GM23338 (cell line): ENCODE data around the gene ZMYND11. TPM values are rescaled to one million over a fixed set of nuclear protein-coding genes. Genes with fewer than 3 reads are reported as not detected.

ENCODE experiments used
- ATAC-seq: fragments of 200-7000 bp; cut with Tn5 transposase; 3 replicates; pipeline ENCODE4 v1.9.1; 2020
- DNase-seq: peaks from one replicate; pipeline ENCODE4 v3.0.0-alpha.2; 2015; ENCODE audit warnings: low spot score
- H2AFZ ChIP-seq: fragments of 200-600 bp; sonication (generic); 2 replicates; pipeline ENCODE4 v1.8.0; 2016; ENCODE audit warnings: antibody characterized with exemption, mild to moderate bottlenecking, moderate library complexity
- H3F3A ChIP-seq: fragments of 200-600 bp; sonication (generic); replicated peaks from 2 replicates; pipeline ENCODE4 v1.8.0; 2017; ENCODE audit warnings: antibody characterized with exemption, mixed run types, low read depth
- H3K27ac ChIP-seq: fragments of 200-600 bp; sonication (generic); 2 replicates; pipeline ENCODE4 v1.6.1; 2016; ENCODE audit warnings: low read depth
- H3K27me3 ChIP-seq: fragments of 200-600 bp; sonication (generic); 2 replicates; pipeline ENCODE4 v1.8.0; 2016; ENCODE audit warnings: mild to moderate bottlenecking, mixed run types, moderate library complexity; ENCODE audit not compliant: insufficient read depth
- H3K36me3 ChIP-seq: fragments of 200-600 bp; sonication (generic); 2 replicates; pipeline ENCODE4 v1.8.0; 2016; ENCODE audit warnings: mild to moderate bottlenecking; ENCODE audit not compliant: insufficient read depth
- H3K4me1 ChIP-seq: fragments of 200-600 bp; sonication (generic); 2 replicates; pipeline ENCODE4 v1.8.0; 2016; ENCODE audit warnings: mild to moderate bottlenecking, moderate library complexity; ENCODE audit not compliant: insufficient read depth
- H3K4me2 ChIP-seq: fragments of 200-600 bp; sonication (generic); 2 replicates; pipeline ENCODE4 v1.7.1; 2017; ENCODE audit warnings: mixed run types
- H3K4me3 ChIP-seq: fragments of 200-600 bp; sonication (generic); 2 replicates; pipeline ENCODE4 v1.6.1; 2016; ENCODE audit warnings: mixed run types
- H3K79me2 ChIP-seq: fragments of 200-600 bp; sonication (generic); replicated peaks from 2 replicates; pipeline ENCODE4 v1.8.0; 2017; ENCODE audit warnings: mild to moderate bottlenecking; ENCODE audit not compliant: insufficient read depth
- H3K9me2 ChIP-seq: fragments of 200-600 bp; sonication (generic); 2 replicates; pipeline ENCODE4 v1.8.0; 2017; ENCODE audit not compliant: insufficient read depth
- H4K20me1 ChIP-seq: fragments of 200-600 bp; sonication (generic); replicated peaks from 2 replicates; pipeline ENCODE4 v1.8.0; 2017; ENCODE audit warnings: mild to moderate bottlenecking; ENCODE audit not compliant: insufficient read depth
- H3K27ac Mint-ChIP-seq: 2 replicates; pipeline ENCODE4 v1.8.0; 2020; ENCODE audit warnings: inconsistent platforms, mild to moderate bottlenecking, moderate library complexity, mixed read lengths
- H3K27me3 Mint-ChIP-seq: 3 replicates; pipeline ENCODE4 v1.8.0; 2022; ENCODE audit warnings: low read depth, mild to moderate bottlenecking, moderate library complexity, mixed read lengths, inconsistent platforms; ENCODE audit not compliant: insufficient read depth, poor library complexity
- H3K36me3 Mint-ChIP-seq: 3 replicates; pipeline ENCODE4 v1.8.0; 2021; ENCODE audit warnings: low read depth, mild to moderate bottlenecking, inconsistent platforms, moderate library complexity, mixed read lengths
- H3K4me1 Mint-ChIP-seq: 3 replicates; pipeline ENCODE4 v1.8.0; 2020; ENCODE audit warnings: mild to moderate bottlenecking, inconsistent platforms, mixed read lengths
- H3K4me3 Mint-ChIP-seq: 3 replicates; pipeline ENCODE4 v1.8.0; 2021; ENCODE audit warnings: moderate library complexity, mild to moderate bottlenecking, inconsistent platforms, mixed read lengths
- H3K9me3 Mint-ChIP-seq: 3 replicates; pipeline ENCODE4 v1.8.0; 2020; ENCODE audit warnings: moderate library complexity, mild to moderate bottlenecking, inconsistent platforms, mixed read lengths
- CREB1 ChIP-seq: fragments of 250-450 bp; sonication (Bioruptor Pico); IDR thresholded peaks from 2 replicates; pipeline ENCODE4 v1.5.0; 2020; ENCODE audit warnings: low read depth, mild to moderate bottlenecking, moderate library complexity
- CTCF ChIP-seq, 2 experiments: fragments of 200-600 bp in 1 of 2; sonication (generic) in 1 of 2; conservative IDR thresholded peaks; 2 replicates each; pipeline versions ENCODE4 v1.5.1 to v1.6.1; 2016 to 2017; ENCODE audit warnings: antibody characterized with exemption in 2 of 2, low read depth in 2 of 2, mild to moderate bottlenecking in 2 of 2, moderate library complexity in 1 of 2
- ETS1 ChIP-seq: IDR thresholded peaks from 2 replicates; pipeline ENCODE4 v1.6.1; 2016; ENCODE audit warnings: antibody characterized with exemption
- EZH2 ChIP-seq: fragments of 200-600 bp; sonication (generic); IDR thresholded peaks from one replicate; pipeline ENCODE4 v1.8.0; 2017; ENCODE audit warnings: antibody characterized with exemption, mild to moderate bottlenecking, low read depth; ENCODE audit not compliant: unreplicated experiment
- EZH2phosphoT487 ChIP-seq: fragments of 200-600 bp; sonication (generic); IDR thresholded peaks from one replicate; pipeline ENCODE4 v1.8.1; 2018; ENCODE audit warnings: antibody characterized with exemption; ENCODE audit not compliant: unreplicated experiment
- JUNB ChIP-seq: IDR thresholded peaks from one replicate; pipeline ENCODE4 v1.6.1; 2016; ENCODE audit warnings: antibody characterized with exemption; ENCODE audit not compliant: unreplicated experiment
- NANOG ChIP-seq: IDR thresholded peaks from 2 replicates; pipeline ENCODE4 v1.6.1; 2016; ENCODE audit warnings: antibody characterized with exemption, borderline replicate concordance
- POLR2AphosphoS5 ChIP-seq: IDR thresholded peaks from 2 replicates; pipeline ENCODE4 v1.6.1; 2016; ENCODE audit warnings: antibody characterized with exemption, low read depth
- REST ChIP-seq: IDR thresholded peaks from one replicate; pipeline ENCODE4 v1.6.1; 2018; ENCODE audit warnings: antibody characterized with exemption; ENCODE audit not compliant: unreplicated experiment
- STAT1 ChIP-seq: IDR thresholded peaks from one replicate; pipeline ENCODE4 v1.6.1; 2016; ENCODE audit warnings: antibody characterized with exemption; ENCODE audit not compliant: unreplicated experiment
- ZNF114 ChIP-seq: fragments of 250-450 bp; sonication (Bioruptor Pico); IDR thresholded peaks from 2 replicates; pipeline ENCODE4 v1.5.0; 2020; ENCODE audit warnings: mild to moderate bottlenecking, moderate library complexity
- ZNF331 ChIP-seq: fragments of 250-450 bp; sonication (Bioruptor Pico); IDR thresholded peaks from 2 replicates; pipeline ENCODE4 v1.5.0; 2020; ENCODE audit warnings: low read depth, mild to moderate bottlenecking, moderate library complexity
- ZNF462 ChIP-seq: fragments of 250-450 bp; sonication (Bioruptor Pico); IDR thresholded peaks from 2 replicates; pipeline ENCODE4 v1.5.0; 2020; ENCODE audit warnings: mild to moderate bottlenecking, moderate library complexity
- polyA plus RNA-seq: library from polyadenylated mRNA; unstranded; fragments of >200 nt; fragmentation: Nextera tagmentation; extraction: Ambion mirVana; gene quantifications from 2 replicates; pipeline ENCODE4 v1.2.1, GENCODE V29; 2016
- total RNA-seq: library from RNA; depleted of rRNA; stranded (reverse); fragments of >200 nt; shearing (Covaris generic); gene quantifications from 2 replicates; pipeline ENCODE4 v1.2.3, GENCODE V29; 2014

Gene ZMYND11
- total and polyA plus RNA-seq, 2 experiments from 2014 or later = 8.9 to 16.9 TPM

GRCh38 chr10:278707-279106 is 143.5 kb downstream of the ZMYND11 start:
- no peaks in the 10 kb centered on the region for H3K36me3 ChIP-seq
- H3K4me1 ChIP-seq = no peaks in the 10 kb centered on the region
- Mint-ChIP-seq H3K27me3 (peaks cover 5% of the 10 kb centered on the region), H3K27ac (no peak overlapping the region), H3K9me3 (no peaks in the 10 kb centered on the region), H3K4me3 (no peak overlapping the region), H3K4me1 (peaks cover 9% of the 10 kb centered on the region), H3K36me3 (peaks cover 3% of the 10 kb centered on the region)
- H4K20me1 ChIP-seq = no peaks in the 10 kb centered on the region
- ATAC-seq = no peak
- no peaks in the 10 kb centered on the region for H3K27me3 ChIP-seq
- H3K79me2 ChIP-seq = no peaks in the 10 kb centered on the region
- H3K27ac ChIP-seq = no peak overlapping the region
- no peaks in the 10 kb centered on the region for H3K9me2 ChIP-seq
- H3K4me2 ChIP-seq = no peak overlapping the region
- no peak for TF ChIP-seq NANOG
- TF ChIP-seq ZNF462 = no peak
- no peak for TF ChIP-seq REST
- TF ChIP-seq POLR2AphosphoS5 = no peak
- TF ChIP-seq STAT1 = no peak
- TF ChIP-seq JUNB = no peak
- no peak for TF ChIP-seq ZNF331 (CRISPR knock-in tag)
- TF ChIP-seq ZNF114 (CRISPR knock-in tag) = no peak
- no peak for TF ChIP-seq CTCF (conservative IDR thresholded peaks at IDR 0.05; ENCODE audit: low read depth in 2 of 2)
- TF ChIP-seq ETS1 = no peak
- TF ChIP-seq EZH2 = no peak
- TF ChIP-seq CREB1 (CRISPR knock-in tag) = no peak
- no peak for TF ChIP-seq EZH2phosphoT487
- H2AFZ ChIP-seq = no peak overlapping the region
- H3K4me3 ChIP-seq = no peak overlapping the region
- no peaks in the 10 kb centered on the region for H3F3A ChIP-seq
- no peak for DNase-seq
